Measurements from ENCODE around the gene CTDSPL.

DNA sequence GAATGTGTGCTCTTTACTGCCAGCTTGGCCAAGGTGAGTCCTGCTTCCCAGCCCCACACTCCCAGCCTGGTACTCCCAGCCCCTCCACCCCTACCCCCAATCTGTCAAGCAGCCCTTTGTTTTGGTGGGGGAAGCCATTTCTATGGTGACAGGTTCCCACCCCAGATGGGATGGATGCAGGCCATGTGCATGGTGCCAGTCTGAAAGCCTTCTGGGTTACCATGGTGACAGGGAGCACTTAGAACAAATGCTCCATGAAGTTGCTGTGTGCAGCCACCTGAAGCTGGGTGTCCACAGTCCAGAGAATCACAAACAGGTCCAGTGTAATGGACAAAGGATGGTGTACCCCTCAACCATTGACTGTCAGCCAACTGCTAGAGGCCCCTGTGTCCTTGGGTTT is 109.8 kb downstream of the CTDSPL start:
- TF ChIP-seq, protein P1, sequence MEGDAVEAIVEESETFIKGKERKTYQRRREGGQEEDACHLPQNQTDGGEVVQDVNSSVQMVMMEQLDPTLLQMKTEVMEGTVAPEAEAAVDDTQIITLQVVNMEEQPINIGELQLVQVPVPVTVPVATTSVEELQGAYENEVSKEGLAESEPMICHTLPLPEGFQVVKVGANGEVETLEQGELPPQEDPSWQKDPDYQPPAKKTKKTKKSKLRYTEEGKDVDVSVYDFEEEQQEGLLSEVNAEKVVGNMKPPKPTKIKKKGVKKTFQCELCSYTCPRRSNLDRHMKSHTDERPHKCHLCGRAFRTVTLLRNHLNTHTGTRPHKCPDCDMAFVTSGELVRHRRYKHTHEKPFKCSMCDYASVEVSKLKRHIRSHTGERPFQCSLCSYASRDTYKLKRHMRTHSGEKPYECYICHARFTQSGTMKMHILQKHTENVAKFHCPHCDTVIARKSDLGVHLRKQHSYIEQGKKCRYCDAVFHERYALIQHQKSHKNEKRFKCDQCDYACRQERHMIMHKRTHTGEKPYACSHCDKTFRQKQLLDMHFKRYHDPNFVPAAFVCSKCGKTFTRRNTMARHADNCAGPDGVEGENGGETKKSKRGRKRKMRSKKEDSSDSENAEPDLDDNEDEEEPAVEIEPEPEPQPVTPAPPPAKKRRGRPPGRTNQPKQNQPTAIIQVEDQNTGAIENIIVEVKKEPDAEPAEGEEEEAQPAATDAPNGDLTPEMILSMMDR (IDR thresholded peaks at IDR 0.05) = no peak
- TF ChIP-seq EP300 (IDR thresholded peaks at IDR 0.05; ENCODE audit: low read depth) = no peak
- TF ChIP-seq POLR2A (IDR thresholded peaks at IDR 0.05) = no peak
